Caki2 (cell line): ENCODE measurements around the gene DOCK4. TPM values are rescaled to one million over a fixed set of nuclear protein-coding genes. Genes with fewer than 3 reads are reported as not detected.

ENCODE experiments used
- DNase-seq: peaks from one replicate; pipeline ENCODE4 v3.0.0-alpha.2; 2015; ENCODE audit warnings: low read depth
- in situ Hi-C: cut with HindIII; loops from 2 replicates; pipeline ENCODE4 v1.10.0; 2016; ENCODE audit warnings: low sequenced_read_pairs, low pct_unique_long_range_greater_than_20kb, mixed read lengths
- total RNA-seq: library from RNA; depleted of rRNA; stranded (reverse); fragments of >200 nt; shearing (Covaris generic); gene quantifications from 2 replicates; pipeline ENCODE4 v1.2.3, GENCODE V29; 2014; ENCODE audit warnings: low replicate concordance

Gene DOCK4
- total RNA-seq, 1 experiment from 2014 or later = 3.5 TPM

- DNase-seq = no peak
- in situ Hi-C loops = no loop called here
Observed at GRCh38 chr7:111987115-111987826, 218.9 kb downstream of the DOCK4 start.

DNA sequence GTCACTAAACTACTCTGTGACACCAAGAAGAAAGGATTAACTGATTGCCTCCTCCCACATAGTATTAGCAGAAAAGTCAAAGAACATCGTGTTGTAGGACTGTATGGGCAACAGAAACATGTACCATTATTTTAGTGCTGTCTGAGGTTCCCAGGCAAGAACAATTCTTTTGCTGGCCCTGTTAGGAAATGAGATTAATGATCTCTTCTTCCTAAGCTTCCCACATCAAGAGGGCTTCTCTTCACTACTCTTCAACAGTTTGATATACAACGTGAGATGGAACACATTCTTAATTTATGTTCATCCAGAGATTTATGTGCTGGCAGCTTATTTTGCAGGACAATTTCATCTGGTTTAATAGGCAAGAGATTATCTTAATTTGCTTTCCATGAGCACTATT, 219.6 kb downstream of the DOCK4 start:
- in situ Hi-C loops = no loop called here

GRCh38 chr7:111985798-111986197, 220.4 kb downstream of the DOCK4 start:
- in situ Hi-C loops = no loop called here
- no peak for DNase-seq

More for the DNA sequence above, 219.6 kb downstream of the DOCK4 start:
- no peak for DNase-seq

GRCh38 chr7:111982804-111983203, 223.4 kb downstream of the DOCK4 start:
- no peak for DNase-seq
- in situ Hi-C loops = no loop called here

- no peak for DNase-seq
- in situ Hi-C loops = no loop called here
Observed at GRCh38 chr7:111982133-111982532, 224.1 kb downstream of the DOCK4 start.

DNA sequence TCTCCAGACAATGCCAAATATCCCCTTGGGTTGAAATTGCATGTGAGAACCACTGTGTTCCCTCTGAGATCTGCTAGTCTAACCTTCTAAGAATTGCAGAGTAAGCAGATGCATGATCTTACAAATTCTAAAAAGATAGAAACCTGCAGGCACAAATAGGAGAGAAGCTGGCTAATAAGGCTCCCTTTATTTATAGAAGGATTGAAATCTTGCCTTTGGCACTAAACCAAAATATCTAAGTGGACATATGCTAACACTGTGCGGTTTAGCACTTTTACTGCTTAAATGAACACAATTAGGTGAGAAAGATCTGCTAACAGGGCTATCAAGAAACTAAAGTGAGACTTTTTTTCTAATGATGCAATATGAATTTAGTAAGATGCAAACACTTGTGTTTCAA, 225.5 kb downstream of the DOCK4 start:
- in situ Hi-C loops = no loop called here
- DNase-seq = no peak

DNA sequence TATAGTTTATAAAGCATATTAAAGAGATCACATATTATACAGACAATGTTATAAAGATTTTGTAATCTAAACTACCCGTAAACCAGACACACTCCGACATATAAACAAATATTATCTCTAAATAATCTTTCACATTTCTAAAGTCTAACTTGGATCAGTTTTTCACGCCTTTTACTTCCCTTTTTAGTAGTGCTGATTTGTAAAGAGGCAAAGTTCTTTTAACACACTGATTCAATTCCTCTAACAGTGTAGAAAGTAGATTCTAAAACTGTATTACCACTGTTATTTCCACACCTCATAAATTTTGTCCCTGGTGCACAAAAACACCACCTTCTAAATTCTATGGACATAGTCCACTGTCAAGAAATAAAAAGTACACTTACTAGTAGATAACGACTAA, 230.9 kb downstream of the DOCK4 start:
- no peak for DNase-seq
- in situ Hi-C loops = no loop called here

GRCh38 chr7:111960984-111961383, 245.2 kb downstream of the DOCK4 start:
- in situ Hi-C loops = no loop called here
- DNase-seq = no peak

DNA sequence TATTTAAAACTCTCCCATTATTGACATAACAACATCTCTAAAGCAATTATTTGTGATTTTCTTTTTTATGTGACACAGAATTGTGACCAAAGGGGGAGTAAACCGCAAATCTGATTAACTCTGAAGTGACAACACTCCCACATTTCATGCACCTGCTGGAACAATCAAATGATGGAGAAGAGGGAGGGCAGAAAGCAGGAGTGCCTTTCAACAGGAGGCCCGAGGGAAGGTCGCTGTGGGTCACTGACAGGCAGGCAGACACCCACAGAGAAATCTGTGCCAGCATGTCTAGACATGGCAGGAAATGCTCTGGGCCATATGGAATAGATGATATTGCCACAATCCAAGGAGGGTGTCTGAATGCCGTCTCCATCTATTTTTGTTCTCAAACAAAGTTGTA, 247.3 kb downstream of the DOCK4 start:
- in situ Hi-C loops = no loop called here
- DNase-seq = no peak

- DNase-seq = no peak
- in situ Hi-C loops = no loop called here
Observed at GRCh38 chr7:111958431-111958830, 247.8 kb downstream of the DOCK4 start.

GRCh38 chr7:111955616-111956015, 250.6 kb downstream of the DOCK4 start:
- no peak for DNase-seq
- in situ Hi-C loops = no loop called here

DNA sequence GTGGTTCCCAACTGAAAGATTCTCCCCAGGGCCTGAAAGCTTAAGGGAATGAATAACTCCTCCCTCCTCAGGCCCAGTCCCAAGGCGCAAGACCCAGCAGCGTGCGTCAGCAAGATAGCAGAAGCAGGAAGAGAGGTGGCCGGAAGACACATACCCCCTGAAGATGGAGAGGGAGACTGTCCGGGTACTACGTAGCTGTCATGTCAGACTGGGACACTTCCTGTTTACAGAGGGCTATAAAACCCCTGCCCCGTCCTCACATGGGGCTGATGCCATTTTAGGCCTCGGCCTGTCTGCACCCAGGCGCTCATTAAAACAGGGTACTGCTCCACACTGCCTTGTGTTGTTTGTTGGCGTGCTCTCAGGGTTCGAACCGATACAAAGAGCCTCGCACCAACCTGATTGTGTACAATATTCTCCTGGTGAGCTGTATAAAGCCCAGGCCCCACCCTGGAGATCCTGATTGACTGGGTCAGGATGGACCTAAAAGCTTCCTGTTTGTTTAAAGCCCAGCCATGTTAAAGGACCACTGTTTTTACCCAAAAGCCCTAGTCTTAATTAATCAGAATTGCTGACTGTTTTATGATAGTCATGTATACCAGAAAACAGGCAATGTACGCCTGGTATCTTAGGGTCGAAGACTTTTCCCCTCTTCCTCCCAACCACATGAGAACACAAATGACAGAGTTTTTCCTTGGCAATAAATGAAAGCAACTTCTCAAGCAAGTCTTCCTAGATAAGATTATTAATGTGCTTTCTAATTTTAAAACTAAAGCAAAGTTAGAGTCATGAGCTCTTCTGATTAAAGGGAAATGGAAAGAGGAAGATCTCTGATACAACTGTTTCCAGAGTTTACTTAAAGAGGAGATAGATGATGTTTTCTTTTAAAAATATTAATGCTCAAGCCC, 251.5 kb downstream of the DOCK4 start:
- no peak for DNase-seq
- in situ Hi-C loops = no loop called here

DNA sequence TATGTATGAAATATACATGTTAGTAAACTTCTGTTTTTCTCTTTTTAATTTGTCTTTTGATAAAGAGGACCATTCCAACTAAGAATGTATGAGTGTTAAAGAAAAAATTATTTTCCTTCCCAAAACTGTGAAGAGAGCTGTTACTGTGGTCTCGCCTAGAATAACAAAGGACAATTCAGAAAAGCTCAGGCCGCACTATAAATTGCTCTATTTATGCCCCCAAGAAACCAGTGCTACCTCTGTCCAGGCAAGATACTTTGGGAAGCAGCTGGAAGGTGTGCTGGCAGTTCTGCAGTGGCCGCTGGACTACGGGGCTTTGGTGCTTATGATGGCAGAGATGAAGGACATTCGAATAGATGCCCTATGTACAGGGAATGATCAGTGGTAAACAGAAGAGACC, 252.1 kb downstream of the DOCK4 start:
- in situ Hi-C loops = no loop called here
- no peak for DNase-seq

DNA sequence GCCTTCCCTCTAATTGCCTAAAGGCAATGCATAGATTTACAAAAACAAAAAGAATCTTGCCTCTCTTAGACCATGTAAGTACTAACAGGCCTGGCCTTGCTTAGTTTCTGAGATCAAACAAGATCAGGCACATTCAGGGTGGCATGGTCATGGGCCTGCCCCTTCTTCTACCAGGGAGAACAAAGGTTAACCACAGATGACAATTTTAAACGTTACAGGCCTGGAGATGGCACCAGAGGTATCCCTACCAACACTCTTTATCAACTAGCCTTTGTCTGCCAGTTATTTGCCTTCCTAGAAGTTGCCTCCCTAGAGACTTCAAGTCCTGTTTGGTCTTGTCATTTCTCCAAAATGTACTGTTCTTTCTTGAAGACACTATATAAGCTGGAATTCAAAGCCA, 252.6 kb downstream of the DOCK4 start:
- in situ Hi-C loops = no loop called here
- DNase-seq = peak; percentile 45

GRCh38 chr7:111952783-111953182, 253.4 kb downstream of the DOCK4 start:
- DNase-seq = no peak
- in situ Hi-C loops = no loop called here

GRCh38 chr7:111951052-111951451, 255.1 kb downstream of the DOCK4 start:
- in situ Hi-C loops = no loop called here
- DNase-seq = no peak

- in situ Hi-C loops = no loop called here
Observed at GRCh38 chr7:111942450-111943081, 263.6 kb downstream of the DOCK4 start.

GRCh38 chr7:111937163-111937562, 269.0 kb downstream of the DOCK4 start:
- in situ Hi-C loops = no loop called here

More at GRCh38 chr7:111942450-111943081, 263.6 kb downstream of the DOCK4 start:
- no peak for DNase-seq

GRCh38 chr7:111933609-111934008, 272.6 kb downstream of the DOCK4 start:
- no peak for DNase-seq
- in situ Hi-C loops = no loop called here

More at GRCh38 chr7:111937163-111937562, 269.0 kb downstream of the DOCK4 start:
- no peak for DNase-seq
